CD14-positive monocyte (primary cell): Measurements from ENCODE around the gene MOB3A. TPM values are rescaled to one million over a fixed set of nuclear protein-coding genes. Genes with fewer than 3 reads are reported as not detected.

ENCODE experiments used
- DNase-seq, 3 donors: peaks; one replicate each; pipeline ENCODE4 v3.0.0-alpha.2; 2011 to 2022
- H2AFZ ChIP-seq: 2 replicates; pipeline ENCODE4 v1.6.0; 2012; ENCODE audit warnings: mild to moderate bottlenecking, low read depth, low read length, inconsistent platforms; ENCODE audit not compliant: insufficient read depth, poor library complexity, severe bottlenecking
- H3K27ac ChIP-seq, 2 donors: 1 replicate in 1 of 2; 2 replicates in 1 of 2; pipeline ENCODE4 v1.5.1; 2012 to 2013; ENCODE audit warnings: low read length in 2 of 2, control low read depth in 1 of 2, inconsistent platforms in 1 of 2, low read depth in 1 of 2, mild to moderate bottlenecking in 1 of 2
- H3K27me3 ChIP-seq, 2 donors: one replicate each; pipeline versions ENCODE4 v1.6.0 to v1.6.1; 2011 to 2013; ENCODE audit warnings: low read length in 2 of 2; ENCODE audit not compliant: control insufficient read depth in 2 of 2, insufficient read depth in 2 of 2
- H3K36me3 ChIP-seq, 2 donors: replicated peaks in 1 of 2; 1 replicate in 1 of 2; 2 replicates in 1 of 2; pipeline versions ENCODE4 v1.5.1 to v1.6.1; 2012 to 2013; ENCODE audit warnings: low read length in 2 of 2, control low read depth in 1 of 2, inconsistent platforms in 1 of 2, mild to moderate bottlenecking in 1 of 2; ENCODE audit not compliant: insufficient read depth in 2 of 2, control insufficient read depth in 1 of 2
- H3K4me1 ChIP-seq, 2 donors: 1 replicate in 1 of 2; 2 replicates in 1 of 2; pipeline versions ENCODE4 v1.5.1 to v1.6.1; 2012 to 2013; ENCODE audit warnings: low read length in 2 of 2, control low read depth in 1 of 2, inconsistent platforms in 1 of 2, mild to moderate bottlenecking in 1 of 2, moderate library complexity in 1 of 2; ENCODE audit not compliant: insufficient read depth in 2 of 2, control insufficient read depth in 1 of 2
- H3K4me2 ChIP-seq: replicated peaks from 2 replicates; pipeline ENCODE3; 2012; ENCODE audit warnings: low read length, moderate library complexity, mild to moderate bottlenecking; ENCODE audit not compliant: poor library complexity, severe bottlenecking; ENCODE audit errors: extremely low read depth
- H3K4me3 ChIP-seq, 3 experiments: fragments of 200-600 bp in 1 of 3; sonication (generic) in 1 of 3; replicated peaks in 1 of 3; 1 replicate in 2 of 3; 2 replicates in 1 of 3; pipeline ENCODE4 v1.5.1; 2011 to 2013; ENCODE audit warnings: low read length in 3 of 3, mild to moderate bottlenecking in 3 of 3, control low read depth in 2 of 3, low read depth in 2 of 3, inconsistent platforms in 1 of 3, moderate library complexity in 1 of 3
- H3K79me2 ChIP-seq: 2 replicates; pipeline ENCODE4 v1.6.0; 2012; ENCODE audit warnings: mild to moderate bottlenecking, control low read depth, inconsistent platforms, low read length, moderate library complexity; ENCODE audit not compliant: insufficient read depth
- H3K9ac ChIP-seq: 2 replicates; pipeline ENCODE4 v1.6.0; 2017; ENCODE audit warnings: low read length, mild to moderate bottlenecking; ENCODE audit not compliant: insufficient read depth, poor library complexity, severe bottlenecking
- H3K9me3 ChIP-seq, 2 donors: replicated peaks in 1 of 2; 1 replicate in 1 of 2; 2 replicates in 1 of 2; pipeline versions ENCODE4 v1.5.1 to v1.6.1; 2012 to 2013; ENCODE audit warnings: low read length in 2 of 2, control low read depth in 1 of 2; ENCODE audit not compliant: control insufficient read depth in 1 of 2, insufficient read depth in 1 of 2
- H4K20me1 ChIP-seq: 2 replicates; pipeline ENCODE4 v1.6.0; 2012; ENCODE audit warnings: mild to moderate bottlenecking, low read length, control low read depth, moderate library complexity; ENCODE audit not compliant: insufficient read depth
- H3K27ac Mint-ChIP-seq, 7 donors: one replicate each; pipeline ENCODE4 v1.8.0; 2020; ENCODE audit warnings: mild to moderate bottlenecking in 7 of 7, mixed read lengths in 7 of 7, moderate library complexity in 6 of 7, inconsistent platforms in 2 of 7
- H3K27me3 Mint-ChIP-seq, 3 donors: one replicate each; pipeline ENCODE4 v1.8.0; 2021 to 2022; ENCODE audit warnings: low read depth in 3 of 3, mild to moderate bottlenecking in 3 of 3, mixed read lengths in 3 of 3, moderate library complexity in 3 of 3, inconsistent platforms in 1 of 3
- H3K36me3 Mint-ChIP-seq, 2 donors: one replicate each; pipeline ENCODE4 v1.8.0; 2020; ENCODE audit warnings: mixed read lengths in 2 of 2, inconsistent platforms in 1 of 2, mild to moderate bottlenecking in 1 of 2
- H3K4me1 Mint-ChIP-seq: one replicate; pipeline ENCODE4 v1.8.0; 2020; ENCODE audit warnings: mild to moderate bottlenecking, mixed read lengths
- H3K4me3 Mint-ChIP-seq, 2 donors: one replicate each; pipeline ENCODE4 v1.8.0; 2020; ENCODE audit warnings: mild to moderate bottlenecking in 2 of 2, mixed read lengths in 2 of 2, moderate library complexity in 1 of 2
- H3K9me3 Mint-ChIP-seq, 7 donors: one replicate each; pipeline ENCODE4 v1.8.0; 2020 to 2022; ENCODE audit warnings: mixed read lengths in 7 of 7, mild to moderate bottlenecking in 6 of 7, moderate library complexity in 6 of 7, inconsistent platforms in 2 of 7
- WGBS: methylation state at CpG from one replicate; pipeline ENCODE4 v1.1.5; 2013; ENCODE audit warnings: missing lambda C conversion rate; ENCODE audit not compliant: insufficient coverage; 5-methylcytosine and 5-hydroxymethylcytosine counted together
- intact Hi-C, 2 donors: fragments of 100-400 bp; cut with micrococcal nuclease; formaldehyde crosslinking; loops; one replicate each; pipeline versions ENCODE4 v1.15.0 to v1.15.1; 2023
- polyA plus RNA-seq, 3 donors: library from polyadenylated mRNA; depleted of rRNA in 1 of 3; unstranded in 2 of 3; stranded (reverse) in 1 of 3; fragments of 300-500 nt in 2 of 3; fragments of >200 nt in 1 of 3; fragmentation: Illumina TruSeq in 2 of 3; gene quantifications; 1 replicate in 2 of 3; 2 replicates in 1 of 3; pipeline ENCODE4 v1.2.3, GENCODE V29; 2012 to 2021
- TF ChIP-seq, protein P1 (sequence below): fragments of 200-600 bp; IDR thresholded peaks from one replicate; pipeline ENCODE4 v1.8.0; 2022; ENCODE audit warnings: antibody characterized with exemption, mild to moderate bottlenecking

The MOB3A gene
- polyA plus RNA-seq, 3 donors: 60.5 to 179 (median 96.3) TPM

- no peak overlapping the region for H3K4me2 ChIP-seq
- H3K36me3 Mint-ChIP-seq: peaks cover 66 to 96% of the 10 kb centered on the region in 2 donors
- H4K20me1 ChIP-seq: peaks cover 96% of the 10 kb centered on the region
- peaks cover 59 to 75% of the 10 kb centered on the region in 2 donors for H3K36me3 ChIP-seq
- no peaks in the 10 kb centered on the region for H3K27me3 ChIP-seq
- H3K9me3 Mint-ChIP-seq: peaks cover 0 to 3% (median 0%) of the 10 kb centered on the region in 7 donors
- H3K79me2 ChIP-seq: peaks cover 100% of the 10 kb centered on the region
- no peaks in the 10 kb centered on the region for H3K9me3 ChIP-seq
- peaks cover 35% of the 10 kb centered on the region for H3K4me1 Mint-ChIP-seq
- peak overlapping the region in 5 of 7 donors; percentile 50 to 100 (median 99) for H3K27ac Mint-ChIP-seq
- intact Hi-C loops: no loop called here
- no peak overlapping the region for H2AFZ ChIP-seq
- no peak overlapping the region for H3K27ac ChIP-seq
- WGBS: 96% methylated on average over 20 of the region's 23 CpGs
- TF ChIP-seq, protein P1, sequence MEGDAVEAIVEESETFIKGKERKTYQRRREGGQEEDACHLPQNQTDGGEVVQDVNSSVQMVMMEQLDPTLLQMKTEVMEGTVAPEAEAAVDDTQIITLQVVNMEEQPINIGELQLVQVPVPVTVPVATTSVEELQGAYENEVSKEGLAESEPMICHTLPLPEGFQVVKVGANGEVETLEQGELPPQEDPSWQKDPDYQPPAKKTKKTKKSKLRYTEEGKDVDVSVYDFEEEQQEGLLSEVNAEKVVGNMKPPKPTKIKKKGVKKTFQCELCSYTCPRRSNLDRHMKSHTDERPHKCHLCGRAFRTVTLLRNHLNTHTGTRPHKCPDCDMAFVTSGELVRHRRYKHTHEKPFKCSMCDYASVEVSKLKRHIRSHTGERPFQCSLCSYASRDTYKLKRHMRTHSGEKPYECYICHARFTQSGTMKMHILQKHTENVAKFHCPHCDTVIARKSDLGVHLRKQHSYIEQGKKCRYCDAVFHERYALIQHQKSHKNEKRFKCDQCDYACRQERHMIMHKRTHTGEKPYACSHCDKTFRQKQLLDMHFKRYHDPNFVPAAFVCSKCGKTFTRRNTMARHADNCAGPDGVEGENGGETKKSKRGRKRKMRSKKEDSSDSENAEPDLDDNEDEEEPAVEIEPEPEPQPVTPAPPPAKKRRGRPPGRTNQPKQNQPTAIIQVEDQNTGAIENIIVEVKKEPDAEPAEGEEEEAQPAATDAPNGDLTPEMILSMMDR: no peak
- no peak overlapping the region for H3K4me3 ChIP-seq
- peaks cover 0 to 3% (median 0%) of the 10 kb centered on the region in 3 donors for H3K27me3 Mint-ChIP-seq
- peaks cover 39 to 61% of the 10 kb centered on the region in 2 donors for H3K4me1 ChIP-seq
- DNase-seq: no peak
- no peak overlapping the region for H3K9ac ChIP-seq
- H3K4me3 Mint-ChIP-seq: no peak overlapping the region
Measured at GRCh38 chr19:2079865-2080301, 16.2 kb downstream of the MOB3A start.

- Histone ChIP-seq H2AFZ (no peak overlapping the region), H3K27ac (peak overlapping the region in 1 of 2 donors; percentile 41), H3K9ac (no peak overlapping the region), H3K36me3 (peaks cover 61 to 77% of the 10 kb centered on the region in 2 donors), H3K4me2 (no peak overlapping the region), H4K20me1 (peaks cover 97% of the 10 kb centered on the region), H3K27me3 (no peaks in the 10 kb centered on the region), H3K79me2 (peaks cover 97% of the 10 kb centered on the region), H3K4me3 (no peak overlapping the region), H3K4me1 (peaks cover 45 to 65% of the 10 kb centered on the region in 2 donors), H3K9me3 (no peaks in the 10 kb centered on the region)
- Mint-ChIP-seq H3K9me3 (peaks cover 0 to 3% (median 0%) of the 10 kb centered on the region in 7 donors), H3K27me3 (peaks cover 0 to 3% (median 0%) of the 10 kb centered on the region in 3 donors), H3K4me1 (peaks cover 40% of the 10 kb centered on the region), H3K27ac (peak overlapping the region in 5 of 7 donors; percentile 50 to 100 (median 73)), H3K4me3 (no peak overlapping the region), H3K36me3 (peaks cover 66 to 97% of the 10 kb centered on the region in 2 donors)
- DNase-seq: no peak
- intact Hi-C loops: no loop called here
- TF ChIP-seq, protein P1: no peak
- 95% methylated on average over 32 of the region's 32 CpGs for WGBS
Measured at GRCh38 chr19:2079076-2079864, 16.9 kb downstream of the MOB3A start.
